Parathyroid adenoma (tissue), 2 donors: ENCODE data around the gene ARHGEF40.

Experiments
- H2AFZ ChIP-seq: fragments of 300-600 bp; sonication (generic); one replicate; pipeline ENCODE4 v1.7.0; 2017; ENCODE audit warnings: antibody characterized with exemption, mild to moderate bottlenecking
- H3K27ac ChIP-seq: fragments of 300-600 bp; sonication (generic); one replicate; pipeline ENCODE4 v1.7.0; 2017
- H3K27me3 ChIP-seq: fragments of 300-600 bp; sonication (generic); one replicate; pipeline ENCODE4 v1.7.0; 2017; ENCODE audit warnings: low read length; ENCODE audit not compliant: control insufficient read depth, insufficient read depth
- H3K36me3 ChIP-seq: fragments of 300-600 bp; sonication (generic); one replicate; pipeline ENCODE4 v1.7.0; 2017; ENCODE audit warnings: low read length; ENCODE audit not compliant: control insufficient read depth, insufficient read depth
- H3K4me1 ChIP-seq: fragments of 300-600 bp; sonication (generic); one replicate; pipeline ENCODE4 v1.7.0; 2017; ENCODE audit warnings: control low read depth
- H3K4me2 ChIP-seq: fragments of 300-600 bp; sonication (generic); one replicate; pipeline ENCODE4 v1.7.0; 2017; ENCODE audit warnings: low read length
- H3K4me3 ChIP-seq: fragments of 300-600 bp; sonication (generic); one replicate; pipeline ENCODE4 v1.7.0; 2017; ENCODE audit warnings: low read depth, low read length
- H3K79me2 ChIP-seq: fragments of 300-600 bp; sonication (generic); one replicate; pipeline ENCODE4 v1.7.0; 2017; ENCODE audit warnings: control low read depth
- H3K9ac ChIP-seq: fragments of 300-600 bp; sonication (generic); one replicate; pipeline ENCODE4 v1.7.0; 2017; ENCODE audit warnings: mild to moderate bottlenecking
- H3K9me3 ChIP-seq: fragments of 300-600 bp; sonication (generic); one replicate; pipeline ENCODE4 v1.7.0; 2017; ENCODE audit warnings: low read length; ENCODE audit not compliant: control insufficient read depth
- CTCF ChIP-seq: fragments of 300-600 bp; sonication (generic); IDR thresholded peaks from one replicate; pipeline ENCODE4 v1.7.0; 2017; ENCODE audit warnings: antibody characterized with exemption, mild to moderate bottlenecking
- donor health status: primary hyperparathyroidism.

ARHGEF40 gene

GRCh38 chr14:21056520-21057163 lies 13.5 kb upstream of the ARHGEF40 start:
- Histone ChIP-seq H3K27me3 (no peaks in the 10 kb centered on the region), H3K9me3 (no peaks in the 10 kb centered on the region), H3K36me3 (no peaks in the 10 kb centered on the region), H2AFZ (no peak overlapping the region), H3K4me2 (no peak overlapping the region), H3K79me2 (no peaks in the 10 kb centered on the region), H3K4me1 (peaks cover 8% of the 10 kb centered on the region), H3K27ac (no peak overlapping the region), H3K4me3 (no peak overlapping the region), H3K9ac (no peak overlapping the region)
- TF ChIP-seq CTCF, result no peak

- no peak within 1 kb of the TSS for H3K4me2 ChIP-seq
- no peaks in the 10 kb centered on the region for H3K9me3 ChIP-seq
- no peak within 1 kb of the TSS for H3K27ac ChIP-seq
- peaks cover 8% of the 10 kb centered on the region for H3K4me1 ChIP-seq
- H2AFZ ChIP-seq, result peak within 1 kb of the TSS; percentile 13
- H3K79me2 ChIP-seq, result no peaks in the 10 kb centered on the region
- no peak within 1 kb of the TSS for H3K4me3 ChIP-seq
- no peaks in the 10 kb centered on the region for H3K36me3 ChIP-seq
- TF ChIP-seq CTCF, result peak; percentile 38
- no peak within 1 kb of the TSS for H3K9ac ChIP-seq
- H3K27me3 ChIP-seq, result no peaks in the 10 kb centered on the region
These were observed 12.1 kb upstream of the ARHGEF40 start, which contains the start of gene RNASE8 for GRCh38 chr14:21057803-21058675. TSS of gene RNASE8 (plus strand) at chr14:21057822. CDS start at chr14:21057893, 71 bp downstream.

- no peaks in the 10 kb centered on the region for H3K79me2 ChIP-seq
- H3K9me3 ChIP-seq, result no peaks in the 10 kb centered on the region
- H3K4me1 ChIP-seq, result peaks cover 5% of the 10 kb centered on the region
- H3K27ac ChIP-seq, result no peak overlapping the region
- H3K27me3 ChIP-seq, result no peaks in the 10 kb centered on the region
- no peak for TF ChIP-seq CTCF
- H3K36me3 ChIP-seq, result no peaks in the 10 kb centered on the region
- no peak overlapping the region for H3K4me2 ChIP-seq
- H3K9ac ChIP-seq, result no peak overlapping the region
- no peak overlapping the region for H3K4me3 ChIP-seq
- H2AFZ ChIP-seq, result no peak overlapping the region
These were observed 11.2 kb upstream of the ARHGEF40 start for GRCh38 chr14:21058903-21059302.

- Histone ChIP-seq H3K36me3 (no peaks in the 10 kb centered on the region), H3K9ac (no peak overlapping the region), H3K27me3 (no peaks in the 10 kb centered on the region), H3K4me2 (no peak overlapping the region), H3K4me1 (no peaks in the 10 kb centered on the region), H3K27ac (no peak overlapping the region), H3K9me3 (no peaks in the 10 kb centered on the region), H3K4me3 (no peak overlapping the region), H2AFZ (no peak overlapping the region), H3K79me2 (no peaks in the 10 kb centered on the region)
- no peak for TF ChIP-seq CTCF
These were observed 10.1 kb upstream of the ARHGEF40 start for GRCh38 chr14:21059842-21060613.
